ENCODE measurements around the gene S100A14. TPM values are rescaled to one million over a fixed set of nuclear protein-coding genes. Genes with fewer than 3 reads are reported as not detected.

The S100A14 gene
- total and polyA plus RNA-seq, 4 donors: 1.7 to 4.4 (median 3.3) TPM

DNA sequence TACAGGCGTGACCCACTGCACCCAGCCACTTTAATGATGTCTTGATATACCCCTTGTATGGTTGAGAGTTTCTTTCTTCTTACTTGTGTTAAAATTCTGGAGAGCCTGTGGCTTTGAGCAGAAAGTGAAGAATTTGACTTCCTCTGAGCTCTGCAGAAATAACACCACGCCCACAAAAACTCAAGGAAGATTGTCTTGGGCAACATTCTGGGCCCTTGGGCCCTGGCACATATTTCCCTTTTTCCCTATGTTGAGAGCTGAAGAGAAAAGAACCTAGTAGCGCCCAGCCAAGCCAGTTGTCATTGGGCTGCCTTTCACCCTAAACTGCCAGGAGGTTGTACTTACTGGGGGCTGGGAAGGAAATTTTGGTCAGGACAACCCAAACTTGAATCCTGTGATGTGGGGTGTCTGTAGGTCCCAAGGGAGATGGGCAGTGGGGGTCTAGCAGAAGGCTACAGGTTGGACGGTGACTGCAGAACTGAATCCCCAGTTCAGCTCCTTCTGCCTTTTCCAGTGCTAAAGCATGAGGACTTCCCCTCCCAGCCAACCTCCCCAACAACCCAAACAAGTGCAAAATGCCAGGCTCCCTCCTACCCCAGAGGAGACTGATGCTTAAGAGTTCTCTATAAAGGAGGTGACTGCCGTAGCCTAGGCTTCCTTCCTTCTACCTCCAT lies 30.7 kb upstream of the S100A14 start:
- TF ChIP-seq REST (IDR thresholded peaks at IDR 0.05) (no peak), ATF3 (IDR thresholded peaks at IDR 0.05) (no peak), HNF4G (IDR thresholded peaks at IDR 0.05) (no peak), YY1 (IDR thresholded peaks at IDR 0.05) (no peak), JUND (IDR thresholded peaks at IDR 0.05) (no peak), HNF4A (conservative IDR thresholded peaks at IDR 0.05) (no peak), EGR1 (IDR thresholded peaks at IDR 0.05; ENCODE audit: low read depth in 2 of 2) (no peak), NR2F2 (IDR thresholded peaks at IDR 0.05) (no peak), GABPA (IDR thresholded peaks at IDR 0.05 in 1 of 2, conservative IDR thresholded peaks at IDR 0.05 in 1 of 2) (no peak), ZBTB33 (IDR thresholded peaks at IDR 0.05) (no peak), SP1 (IDR thresholded peaks at IDR 0.05) (no peak), MAX (IDR thresholded peaks at IDR 0.05) (no peak), TAF1 (conservative IDR thresholded peaks at IDR 0.05) (no peak)
- TF ChIP-seq, protein P1, sequence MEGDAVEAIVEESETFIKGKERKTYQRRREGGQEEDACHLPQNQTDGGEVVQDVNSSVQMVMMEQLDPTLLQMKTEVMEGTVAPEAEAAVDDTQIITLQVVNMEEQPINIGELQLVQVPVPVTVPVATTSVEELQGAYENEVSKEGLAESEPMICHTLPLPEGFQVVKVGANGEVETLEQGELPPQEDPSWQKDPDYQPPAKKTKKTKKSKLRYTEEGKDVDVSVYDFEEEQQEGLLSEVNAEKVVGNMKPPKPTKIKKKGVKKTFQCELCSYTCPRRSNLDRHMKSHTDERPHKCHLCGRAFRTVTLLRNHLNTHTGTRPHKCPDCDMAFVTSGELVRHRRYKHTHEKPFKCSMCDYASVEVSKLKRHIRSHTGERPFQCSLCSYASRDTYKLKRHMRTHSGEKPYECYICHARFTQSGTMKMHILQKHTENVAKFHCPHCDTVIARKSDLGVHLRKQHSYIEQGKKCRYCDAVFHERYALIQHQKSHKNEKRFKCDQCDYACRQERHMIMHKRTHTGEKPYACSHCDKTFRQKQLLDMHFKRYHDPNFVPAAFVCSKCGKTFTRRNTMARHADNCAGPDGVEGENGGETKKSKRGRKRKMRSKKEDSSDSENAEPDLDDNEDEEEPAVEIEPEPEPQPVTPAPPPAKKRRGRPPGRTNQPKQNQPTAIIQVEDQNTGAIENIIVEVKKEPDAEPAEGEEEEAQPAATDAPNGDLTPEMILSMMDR (IDR thresholded peaks at IDR 0.05; ENCODE audit: low read depth, low read length, missing input control): no peak
- 91% methylated on average over 5 of the region's 5 CpGs for WGBS
- H3K4me1 ChIP-seq (ENCODE audit: control insufficient read depth in 4 of 4, insufficient read depth in 4 of 4, low read length in 3 of 4): peaks cover 2 to 37% (median 24%) of the 10 kb centered on the region in 4 donors
- H3K27ac ChIP-seq (ENCODE audit: low read depth in 1 of 2, low read length in 2 of 2): no peak overlapping the region
- no peak overlapping the region for H3K9ac ChIP-seq (ENCODE audit: low read depth in 1 of 2, low read length in 2 of 2)
- no peak for DNase-seq (ENCODE audit: low spot score)
- H3K9me3 ChIP-seq (ENCODE audit: control insufficient read depth in 4 of 4, low read length in 3 of 4): no peaks in the 10 kb centered on the region
- H3K4me3 ChIP-seq (ENCODE audit: low read depth in 1 of 3, low read length in 3 of 3): no peak overlapping the region
- no peaks in the 10 kb centered on the region for H3K27me3 ChIP-seq (ENCODE audit: control insufficient read depth in 4 of 4, insufficient read depth in 4 of 4, low read length in 3 of 4)
- peaks cover 10 to 32% (median 26%) of the 10 kb centered on the region in 4 donors for H3K36me3 ChIP-seq (ENCODE audit: control insufficient read depth in 4 of 4, insufficient read depth in 3 of 4, low read depth in 1 of 4, low read length in 3 of 4)

DNA sequence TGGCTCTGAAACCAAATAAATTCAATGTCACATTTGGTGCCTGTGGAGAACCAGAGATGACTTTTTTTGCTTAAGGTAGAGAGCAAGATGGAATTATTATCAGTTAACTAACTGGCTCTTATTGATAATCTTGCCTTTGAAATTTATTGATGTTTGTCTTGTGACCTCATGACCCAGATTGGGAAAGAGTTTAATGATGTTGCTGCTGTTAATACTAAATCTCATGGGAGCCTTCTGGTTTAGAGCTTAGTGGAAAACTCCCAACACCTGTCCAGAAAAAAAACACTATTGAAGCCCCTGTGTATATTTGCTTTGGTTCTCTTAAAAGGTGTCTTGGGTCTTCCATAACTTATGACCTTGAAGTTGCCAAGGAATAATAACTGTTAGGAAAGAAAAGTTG lies 27.7 kb upstream of the S100A14 start:
- H3K36me3 ChIP-seq (ENCODE audit: control insufficient read depth in 4 of 4, insufficient read depth in 3 of 4, low read depth in 1 of 4, low read length in 3 of 4): peaks cover 15 to 56% (median 45%) of the 10 kb centered on the region in 4 donors
- peak overlapping the region in 1 of 2 donors; percentile 40 for H3K27ac ChIP-seq (ENCODE audit: low read depth in 1 of 2, low read length in 2 of 2)
- H3K9me3 ChIP-seq (ENCODE audit: control insufficient read depth in 4 of 4, low read length in 3 of 4): no peaks in the 10 kb centered on the region
- peak; percentile 46 to 48 for TF ChIP-seq RXRA (IDR thresholded peaks at IDR 0.05)
- TF ChIP-seq GABPA (IDR thresholded peaks at IDR 0.05 in 1 of 2, conservative IDR thresholded peaks at IDR 0.05 in 1 of 2): no peak
- peak; percentile 33 for TF ChIP-seq NR2F2 (IDR thresholded peaks at IDR 0.05)
- TF ChIP-seq HNF4A (conservative IDR thresholded peaks at IDR 0.05): peak in 1 of 2 donors; percentile 22
- TF ChIP-seq RAD21 (IDR thresholded peaks at IDR 0.05): no peak
- no peak for TF ChIP-seq HNF4G (IDR thresholded peaks at IDR 0.05)
- no peak overlapping the region for H3K4me3 ChIP-seq (ENCODE audit: low read depth in 1 of 3, low read length in 3 of 3)
- H3K9ac ChIP-seq (ENCODE audit: low read depth in 1 of 2, low read length in 2 of 2): no peak overlapping the region
- no peak for DNase-seq (ENCODE audit: low spot score)
- H3K4me1 ChIP-seq (ENCODE audit: control insufficient read depth in 4 of 4, insufficient read depth in 4 of 4, low read length in 3 of 4): peaks cover 2 to 24% (median 15%) of the 10 kb centered on the region in 4 donors
- no peaks in the 10 kb centered on the region for H3K27me3 ChIP-seq (ENCODE audit: control insufficient read depth in 4 of 4, insufficient read depth in 4 of 4, low read length in 3 of 4)
